Measurements from ENCODE around the gene ZCCHC7.
"Not testable (repeated sequence)": the region's sequence is repeated elsewhere in the genome, so short reads cannot be mapped to it uniquely, and the experiment has no call there.

The ZCCHC7 gene

DNA sequence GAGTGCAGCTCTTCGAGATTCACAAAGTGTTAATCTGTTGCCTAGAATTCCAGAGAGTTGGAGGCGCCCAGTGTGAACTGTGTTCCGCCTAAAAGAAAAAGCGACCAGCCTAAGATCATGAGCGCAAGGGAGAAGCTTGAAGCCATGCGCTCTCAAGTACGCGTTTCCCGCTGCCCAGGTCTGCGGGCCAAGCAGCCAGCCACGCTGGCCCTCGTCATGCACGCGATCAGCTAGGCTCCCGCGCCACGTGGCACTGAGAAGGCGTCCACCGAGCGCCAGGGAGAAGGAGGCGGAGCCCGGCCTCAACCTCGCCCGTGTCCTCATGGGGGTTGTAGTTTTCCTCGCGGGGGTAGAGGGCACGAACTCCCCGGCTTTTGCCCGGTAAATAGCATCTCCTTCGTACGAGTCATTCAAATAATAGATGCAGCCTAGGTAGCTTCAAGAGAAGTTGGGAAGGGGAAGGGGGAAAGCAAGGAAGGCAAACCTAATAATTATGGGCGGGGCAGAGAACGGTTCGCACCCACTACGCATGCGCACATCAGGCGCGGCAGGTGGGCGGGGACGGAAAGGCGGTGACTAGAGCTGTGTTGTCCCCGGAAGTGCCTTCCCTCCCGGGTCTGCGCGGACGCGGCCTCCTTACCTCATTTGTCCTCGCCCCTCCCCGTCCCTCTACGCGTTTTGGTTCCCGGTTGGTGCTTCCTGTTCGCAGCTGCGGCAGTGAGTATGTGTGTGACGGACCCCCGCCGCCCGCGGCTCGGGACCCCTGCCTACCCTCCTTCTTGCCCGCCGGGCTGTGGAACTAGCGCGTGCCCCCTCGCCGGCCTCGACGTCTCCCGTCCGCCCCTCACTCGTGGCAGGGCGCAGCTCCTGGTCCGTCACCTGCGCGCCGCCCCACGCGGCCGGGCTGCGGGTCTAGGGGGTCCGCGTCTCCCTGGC lies at the start of gene ZCCHC7:
TSS of gene ZCCHC7 (plus strand) at position 668 of the 936 bp plus-strand sequence.
- no peaks in the 10 kb centered on the region for H3K27me3 ChIP-seq (ENCODE audit: control insufficient read depth in 1 of 2, insufficient read depth in 2 of 2, low read length in 2 of 2)
- H3K9me3 ChIP-seq (ENCODE audit: low read length), result no peaks in the 10 kb centered on the region
- peak within 1 kb of the TSS; percentile 73 to 85 for H3K4me3 ChIP-seq (ENCODE audit: low read depth in 1 of 2, low read length in 2 of 2)
- H3K36me3 ChIP-seq (ENCODE audit: insufficient read depth, low read length), result no peaks in the 10 kb centered on the region
- H3K27ac ChIP-seq (ENCODE audit: low read depth, low read length), result peak within 1 kb of the TSS; percentile 95
- peaks cover 9% of the 10 kb centered on the region for H3K4me1 ChIP-seq (ENCODE audit: insufficient read depth, low read length)
- peak within 1 kb of the TSS; percentile 71 for H3K9ac ChIP-seq (ENCODE audit: low read length)

- not testable (repeated sequence) for H3K36me3 ChIP-seq (ENCODE audit: insufficient read depth, low read length); H3K9ac ChIP-seq (ENCODE audit: low read length); H3K9me3 ChIP-seq (ENCODE audit: low read length); H3K4me3 ChIP-seq (ENCODE audit: low read depth in 1 of 2, low read length in 2 of 2); H3K27ac ChIP-seq (ENCODE audit: low read depth, low read length); H3K27me3 ChIP-seq (ENCODE audit: control insufficient read depth in 1 of 2, insufficient read depth in 2 of 2, low read length in 2 of 2); H3K4me1 ChIP-seq (ENCODE audit: insufficient read depth, low read length)
Measured at GRCh38 chr9:37074790-37075189, 45.6 kb upstream of the ZCCHC7 start.

- Histone ChIP-seq H3K36me3 (ENCODE audit: insufficient read depth, low read length) (no peaks in the 10 kb centered on the region), H3K27ac (ENCODE audit: low read depth, low read length) (peak overlapping the region; percentile 78), H3K9ac (ENCODE audit: low read length) (peak overlapping the region; percentile 33), H3K4me3 (ENCODE audit: low read depth in 1 of 2, low read length in 2 of 2) (peak overlapping the region; percentile 38 to 83), H3K4me1 (ENCODE audit: insufficient read depth, low read length) (peaks cover 5% of the 10 kb centered on the region), H3K9me3 (ENCODE audit: low read length) (no peaks in the 10 kb centered on the region), H3K27me3 (ENCODE audit: control insufficient read depth in 1 of 2, insufficient read depth in 2 of 2, low read length in 2 of 2) (no peaks in the 10 kb centered on the region)
Measured at GRCh38 chr9:37079370-37080164, 40.8 kb upstream of the ZCCHC7 start.

- H3K4me3 ChIP-seq (ENCODE audit: low read depth in 1 of 2, low read length in 2 of 2), result peak overlapping the region; percentile 38 to 83
- H3K4me1 ChIP-seq (ENCODE audit: insufficient read depth, low read length); H3K27me3 ChIP-seq (ENCODE audit: control insufficient read depth in 1 of 2, insufficient read depth in 2 of 2, low read length in 2 of 2); H3K36me3 ChIP-seq (ENCODE audit: insufficient read depth, low read length); H3K9me3 ChIP-seq (ENCODE audit: low read length): not testable (repeated sequence)
- peak overlapping the region; percentile 33 for H3K9ac ChIP-seq (ENCODE audit: low read length)
- peak overlapping the region; percentile 78 for H3K27ac ChIP-seq (ENCODE audit: low read depth, low read length)
Measured at GRCh38 chr9:37080165-37080628, 40.2 kb upstream of the ZCCHC7 start.

GRCh38 chr9:37081507-37081906 lies 38.9 kb upstream of the ZCCHC7 start:
- not testable (repeated sequence) for H3K27ac ChIP-seq (ENCODE audit: low read depth, low read length); H3K4me3 ChIP-seq (ENCODE audit: low read depth in 1 of 2, low read length in 2 of 2); H3K36me3 ChIP-seq (ENCODE audit: insufficient read depth, low read length); H3K27me3 ChIP-seq (ENCODE audit: control insufficient read depth in 1 of 2, insufficient read depth in 2 of 2, low read length in 2 of 2); H3K4me1 ChIP-seq (ENCODE audit: insufficient read depth, low read length); H3K9ac ChIP-seq (ENCODE audit: low read length); H3K9me3 ChIP-seq (ENCODE audit: low read length)

- no peaks in the 10 kb centered on the region for H3K27me3 ChIP-seq (ENCODE audit: control insufficient read depth in 1 of 2, insufficient read depth in 2 of 2, low read length in 2 of 2)
- no peak overlapping the region for H3K4me3 ChIP-seq (ENCODE audit: low read depth in 1 of 2, low read length in 2 of 2)
- H3K36me3 ChIP-seq (ENCODE audit: insufficient read depth, low read length), result peaks cover 5% of the 10 kb centered on the region
- no peak overlapping the region for H3K27ac ChIP-seq (ENCODE audit: low read depth, low read length)
- H3K9me3 ChIP-seq (ENCODE audit: low read length), result no peaks in the 10 kb centered on the region
- H3K9ac ChIP-seq (ENCODE audit: low read length), result no peak overlapping the region
- H3K4me1 ChIP-seq (ENCODE audit: insufficient read depth, low read length), result peaks cover 5% of the 10 kb centered on the region
Measured at GRCh38 chr9:37082214-37082765, 38.1 kb upstream of the ZCCHC7 start.

- Histone ChIP-seq H3K9ac (ENCODE audit: low read length) (no peak overlapping the region), H3K27ac (ENCODE audit: low read depth, low read length) (no peak overlapping the region), H3K9me3 (ENCODE audit: low read length) (no peaks in the 10 kb centered on the region), H3K36me3 (ENCODE audit: insufficient read depth, low read length) (peaks cover 9% of the 10 kb centered on the region), H3K27me3 (ENCODE audit: control insufficient read depth in 1 of 2, insufficient read depth in 2 of 2, low read length in 2 of 2) (no peaks in the 10 kb centered on the region), H3K4me3 (ENCODE audit: low read depth in 1 of 2, low read length in 2 of 2) (no peak overlapping the region), H3K4me1 (ENCODE audit: insufficient read depth, low read length) (peaks cover 5% of the 10 kb centered on the region)
Measured at GRCh38 chr9:37083654-37084053, 36.7 kb upstream of the ZCCHC7 start.

DNA sequence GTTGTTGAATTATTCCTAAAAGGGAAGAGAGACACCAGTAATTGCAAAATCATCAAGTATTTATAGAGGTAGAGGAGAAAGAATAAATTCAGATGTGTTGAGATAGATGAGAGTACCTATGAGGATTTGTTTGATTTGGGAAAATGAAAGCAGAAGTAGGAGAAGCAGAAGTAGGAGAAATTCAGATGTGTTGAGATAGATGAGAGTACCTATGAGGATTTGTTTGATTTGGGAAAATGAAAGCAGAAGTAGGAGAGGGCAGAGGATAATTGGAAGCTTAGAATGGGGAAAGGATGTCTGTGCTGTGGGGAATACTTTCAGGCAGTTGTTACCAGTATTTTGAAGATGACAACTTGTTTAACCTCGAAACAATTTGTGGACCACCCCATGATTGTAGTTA lies 35.1 kb upstream of the ZCCHC7 start:
- Histone ChIP-seq H3K4me3 (ENCODE audit: low read depth in 1 of 2, low read length in 2 of 2) (no peak overlapping the region), H3K9me3 (ENCODE audit: low read length) (no peaks in the 10 kb centered on the region), H3K27ac (ENCODE audit: low read depth, low read length) (no peak overlapping the region), H3K27me3 (ENCODE audit: control insufficient read depth in 1 of 2, insufficient read depth in 2 of 2, low read length in 2 of 2) (no peaks in the 10 kb centered on the region), H3K36me3 (ENCODE audit: insufficient read depth, low read length) (peaks cover 9% of the 10 kb centered on the region), H3K9ac (ENCODE audit: low read length) (no peak overlapping the region), H3K4me1 (ENCODE audit: insufficient read depth, low read length) (no peaks in the 10 kb centered on the region)

- H3K9me3 ChIP-seq (ENCODE audit: low read length); H3K27me3 ChIP-seq (ENCODE audit: control insufficient read depth in 1 of 2, insufficient read depth in 2 of 2, low read length in 2 of 2); H3K27ac ChIP-seq (ENCODE audit: low read depth, low read length); H3K4me3 ChIP-seq (ENCODE audit: low read depth in 1 of 2, low read length in 2 of 2); H3K36me3 ChIP-seq (ENCODE audit: insufficient read depth, low read length); H3K4me1 ChIP-seq (ENCODE audit: insufficient read depth, low read length); H3K9ac ChIP-seq (ENCODE audit: low read length): not testable (repeated sequence)
Measured at GRCh38 chr9:37092714-37093295, 27.6 kb upstream of the ZCCHC7 start.

GRCh38 chr9:37094751-37095150 lies 25.6 kb upstream of the ZCCHC7 start:
- Histone ChIP-seq H3K4me1 (ENCODE audit: insufficient read depth, low read length) (no peaks in the 10 kb centered on the region), H3K9me3 (ENCODE audit: low read length) (no peaks in the 10 kb centered on the region), H3K4me3 (ENCODE audit: low read depth in 1 of 2, low read length in 2 of 2) (no peak overlapping the region), H3K9ac (ENCODE audit: low read length) (no peak overlapping the region), H3K27me3 (ENCODE audit: control insufficient read depth in 1 of 2, insufficient read depth in 2 of 2, low read length in 2 of 2) (no peaks in the 10 kb centered on the region), H3K27ac (ENCODE audit: low read depth, low read length) (no peak overlapping the region), H3K36me3 (ENCODE audit: insufficient read depth, low read length) (no peaks in the 10 kb centered on the region)

DNA sequence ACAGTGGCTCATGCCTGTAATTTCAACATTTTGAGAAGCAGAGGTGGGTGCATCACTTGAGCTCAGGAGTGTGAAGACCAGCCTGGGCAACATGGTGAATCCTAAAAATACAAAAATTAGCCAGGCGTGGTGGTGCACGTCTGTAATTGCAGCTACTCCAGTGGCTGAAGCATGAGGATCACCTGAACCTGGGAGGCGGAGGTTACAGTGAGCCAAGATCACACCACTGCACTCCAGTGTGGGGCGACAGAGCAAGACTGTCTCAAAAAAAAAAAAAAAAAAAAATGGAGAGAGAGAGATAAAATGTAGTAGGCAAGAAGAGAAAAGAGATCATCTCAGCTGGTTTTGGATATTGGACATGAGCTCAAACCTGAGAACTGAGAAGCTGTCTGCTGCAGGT lies 23.7 kb upstream of the ZCCHC7 start:
- no peaks in the 10 kb centered on the region for H3K27me3 ChIP-seq (ENCODE audit: control insufficient read depth in 1 of 2, insufficient read depth in 2 of 2, low read length in 2 of 2)
- no peaks in the 10 kb centered on the region for H3K4me1 ChIP-seq (ENCODE audit: insufficient read depth, low read length)
- H3K9me3 ChIP-seq (ENCODE audit: low read length), result no peaks in the 10 kb centered on the region
- no peak overlapping the region for H3K9ac ChIP-seq (ENCODE audit: low read length)
- H3K27ac ChIP-seq (ENCODE audit: low read depth, low read length), result no peak overlapping the region
- H3K4me3 ChIP-seq (ENCODE audit: low read depth in 1 of 2, low read length in 2 of 2), result no peak overlapping the region
- no peaks in the 10 kb centered on the region for H3K36me3 ChIP-seq (ENCODE audit: insufficient read depth, low read length)
